NCI-H2107 treated with DMSO at 0.1 percent for 48 hours (cell line): ENCODE measurements around the gene TPRKB.
"Not testable (repeated sequence)": the region's sequence is repeated elsewhere in the genome, so short reads cannot be mapped to it uniquely, and the experiment has no call there.

Experiments
- DNase-seq: peaks from one replicate; lab custom pipeline; 2025; ENCODE audit not compliant: unreplicated experiment; lab: John Stamatoyannopoulos, UW

The TPRKB gene

GRCh38 chr2:73700661-73701447 lies 36.3 kb downstream of the TPRKB start:
- DNase-seq = no peak

- no peak for DNase-seq
These were observed 37.0 kb downstream of the TPRKB start for GRCh38 chr2:73700131-73700611.

GRCh38 chr2:73699437-73699836 lies 37.7 kb downstream of the TPRKB start:
- DNase-seq = no peak

GRCh38 chr2:73698101-73698500 lies 39.0 kb downstream of the TPRKB start:
- DNase-seq = no peak

GRCh38 chr2:73697606-73698005 lies 39.5 kb downstream of the TPRKB start:
- DNase-seq = no peak

GRCh38 chr2:73696985-73697384 lies 40.2 kb downstream of the TPRKB start:
- not testable (repeated sequence) for DNase-seq

DNA sequence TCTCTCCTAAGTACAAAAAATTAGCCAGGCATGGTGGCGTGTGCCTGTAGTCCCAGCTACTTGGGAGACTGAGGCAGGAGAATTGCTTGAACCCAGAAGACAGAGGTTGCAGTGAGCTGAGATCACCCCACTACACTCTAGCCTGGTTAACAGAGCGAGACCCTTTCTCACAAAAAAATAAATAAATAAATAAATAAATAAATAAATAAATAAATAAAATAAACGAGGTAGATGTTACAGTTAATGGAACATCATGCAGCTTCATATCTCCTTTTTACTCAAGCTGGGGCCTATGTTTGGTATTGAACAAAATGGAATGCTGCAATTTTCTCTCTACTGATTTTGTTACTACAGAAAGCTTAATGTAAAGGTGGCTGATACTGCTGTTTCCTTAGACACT lies 40.6 kb downstream of the TPRKB start:
- DNase-seq = not testable (repeated sequence)

DNA sequence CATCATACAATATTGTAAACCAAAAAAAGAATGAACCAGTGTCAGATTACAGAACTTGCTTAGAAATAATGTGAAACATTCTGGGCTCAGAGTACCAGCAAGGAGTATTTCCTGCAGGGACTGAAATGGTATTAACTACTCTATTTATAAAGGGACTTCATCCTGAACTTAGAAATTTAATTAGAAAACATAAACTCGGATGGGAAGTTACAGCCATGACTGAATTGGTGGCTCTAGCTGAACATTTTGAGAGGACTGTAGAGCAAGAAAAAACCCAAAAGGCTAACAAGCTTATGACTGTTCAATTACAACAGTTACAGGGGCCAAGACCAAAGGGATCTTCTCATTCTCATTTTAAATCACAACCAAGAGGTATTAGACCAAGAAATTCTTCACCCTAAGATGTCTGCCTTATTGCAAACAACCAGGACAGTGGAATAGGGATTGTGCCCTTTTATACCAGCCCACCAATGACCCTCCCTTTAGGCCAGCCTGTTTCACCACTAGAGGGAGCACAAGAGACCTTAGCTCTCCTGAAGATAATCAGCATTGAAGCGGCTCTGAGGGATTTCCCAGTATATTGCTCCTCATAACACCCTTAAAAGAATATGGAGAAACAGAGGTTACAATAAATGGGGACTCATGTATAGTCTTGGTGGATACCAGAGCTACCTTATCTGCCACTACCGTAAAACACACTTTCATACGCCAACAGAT lies 46.6 kb downstream of the TPRKB start:
- not testable (repeated sequence) for DNase-seq

DNA sequence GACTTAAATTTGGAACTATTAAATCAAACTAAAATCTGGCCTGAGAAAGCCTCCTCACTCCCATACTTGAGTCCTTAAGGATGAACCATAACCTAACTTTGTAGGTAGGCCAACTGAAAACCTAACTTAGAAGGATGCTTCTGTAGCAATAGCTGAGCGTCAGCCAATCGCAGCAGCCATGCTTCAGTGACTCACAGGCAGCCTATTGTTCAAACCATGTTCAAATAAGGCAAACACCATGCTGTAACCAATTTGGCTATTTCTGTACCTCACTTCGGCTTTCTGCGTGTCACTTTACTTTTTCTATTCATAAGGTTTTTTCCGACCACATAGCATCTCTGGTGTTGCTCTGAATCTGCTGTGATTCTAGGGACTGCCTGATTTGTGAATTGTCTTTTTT lies 48.7 kb downstream of the TPRKB start:
- not testable (repeated sequence) for DNase-seq

- no peak for DNase-seq
These were observed 51.2 kb downstream of the TPRKB start for GRCh38 chr2:73685764-73686438.

DNA sequence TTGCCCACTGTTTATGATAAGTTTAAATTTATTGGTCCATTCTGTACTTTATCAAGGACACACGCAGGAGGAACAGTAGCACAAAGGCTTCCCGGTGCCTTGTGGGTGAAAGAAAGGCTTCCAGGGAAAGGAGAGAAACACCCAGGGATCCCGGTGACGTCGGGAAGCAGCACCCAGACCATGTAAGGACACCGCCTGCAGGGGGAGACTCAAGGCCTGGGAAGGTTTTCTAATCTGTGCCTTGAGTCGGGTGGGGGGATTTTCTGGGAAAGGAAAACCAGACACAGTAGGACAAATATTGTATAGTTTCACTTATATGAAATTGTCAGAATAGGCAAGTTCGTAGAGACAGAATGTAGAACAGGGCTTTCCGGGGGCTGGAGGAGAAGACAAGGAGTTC lies 52.2 kb downstream of the TPRKB start:
- not testable (repeated sequence) for DNase-seq

GRCh38 chr2:73684325-73684724 lies 52.8 kb downstream of the TPRKB start:
- not testable (repeated sequence) for DNase-seq

DNA sequence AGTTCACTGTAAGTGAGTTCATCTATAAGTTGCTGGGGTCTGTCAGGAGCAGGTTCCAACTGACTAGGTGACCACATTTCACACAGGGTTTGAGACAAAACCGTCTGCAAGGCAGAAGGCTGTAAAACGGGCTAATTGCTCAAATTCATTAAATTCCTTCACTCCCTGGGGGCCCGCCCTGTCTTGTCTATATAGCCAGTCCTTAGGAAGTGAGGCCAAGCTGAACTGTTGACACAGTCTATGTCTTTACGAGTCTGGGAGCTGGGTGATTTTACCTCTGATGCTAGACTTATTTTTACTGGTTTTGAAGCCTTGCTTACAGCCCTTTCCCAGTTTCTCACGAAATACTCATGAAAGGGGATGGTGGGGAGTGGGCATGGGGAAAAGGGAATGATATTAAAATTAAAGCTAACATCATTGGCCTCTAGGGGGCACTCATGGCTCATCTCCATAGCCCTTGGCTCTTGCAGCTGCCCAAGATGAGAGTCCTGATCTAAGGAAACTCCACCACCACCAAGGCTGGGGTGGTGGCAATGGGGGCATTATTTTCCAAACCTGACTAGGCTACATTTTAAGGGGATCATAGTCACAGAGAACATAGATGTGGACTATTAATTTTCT lies 57.1 kb downstream of the TPRKB start:
- not testable (repeated sequence) for DNase-seq
